Endometrium (tissue), 2 donors: ENCODE data around the gene ELOVL2.
"Not testable (repeated sequence)": the region's sequence is repeated elsewhere in the genome, so short reads cannot be mapped to it uniquely, and the experiment has no call there.

Experiments
- FAIRE-seq: peaks from 2 replicates; lab custom pipeline; 2012; peaks lifted over from hg19 to GRCh38; lab: Jason Lieb, UNC
- donor health status: control.
- donor health status: control.

Gene ELOVL2

GRCh38 chr6:11043961-11044711 lies at the start of gene ELOVL2:
TSS of gene ELOVL2 (minus strand) at chr6:11044305. CDS start at chr6:11044230, 75 bp downstream.
- FAIRE-seq: no peak

GRCh38 chr6:11093376-11093625 lies 49.2 kb upstream of the ELOVL2 start:
- FAIRE-seq: no peak

GRCh38 chr6:11092668-11093375 lies 48.7 kb upstream of the ELOVL2 start:
- FAIRE-seq: no peak

GRCh38 chr6:11091141-11091540 lies 47.0 kb upstream of the ELOVL2 start:
- not testable (repeated sequence) for FAIRE-seq

GRCh38 chr6:11089695-11090094 lies 45.6 kb upstream of the ELOVL2 start:
- no peak for FAIRE-seq

- FAIRE-seq: not testable (repeated sequence)
Measured at GRCh38 chr6:11087141-11087812, 43.2 kb upstream of the ELOVL2 start.

GRCh38 chr6:11085758-11086435 lies 41.8 kb upstream of the ELOVL2 start:
- FAIRE-seq: no peak

GRCh38 chr6:11083956-11084355 lies 39.9 kb upstream of the ELOVL2 start:
- FAIRE-seq: no peak

- FAIRE-seq: no peak
Measured at GRCh38 chr6:11083491-11083890, 39.4 kb upstream of the ELOVL2 start.

GRCh38 chr6:11080296-11080695 lies 36.2 kb upstream of the ELOVL2 start:
- FAIRE-seq: no peak

GRCh38 chr6:11078266-11078665 lies 34.2 kb upstream of the ELOVL2 start:
- FAIRE-seq: no peak

- no peak for FAIRE-seq
Measured at GRCh38 chr6:11076540-11076939, 32.4 kb upstream of the ELOVL2 start.

- FAIRE-seq: no peak
Measured at GRCh38 chr6:11072101-11072500, 28.0 kb upstream of the ELOVL2 start.

GRCh38 chr6:11069760-11070159 lies 25.7 kb upstream of the ELOVL2 start:
- FAIRE-seq: no peak

- no peak for FAIRE-seq
Measured at GRCh38 chr6:11067348-11067747, 23.2 kb upstream of the ELOVL2 start.

- no peak for FAIRE-seq
Measured at GRCh38 chr6:11066505-11067347, 22.6 kb upstream of the ELOVL2 start.

- FAIRE-seq: no peak
Measured at GRCh38 chr6:11065436-11066202, 21.5 kb upstream of the ELOVL2 start.

GRCh38 chr6:11064836-11065235 lies 20.7 kb upstream of the ELOVL2 start:
- no peak for FAIRE-seq

GRCh38 chr6:11062715-11063114 lies 18.6 kb upstream of the ELOVL2 start:
- FAIRE-seq: no peak

GRCh38 chr6:11062083-11062482 lies 18.0 kb upstream of the ELOVL2 start:
- FAIRE-seq: no peak

GRCh38 chr6:11058406-11058805 lies 14.3 kb upstream of the ELOVL2 start:
- no peak for FAIRE-seq
